HTR-8/SVneo (cell line): Measurements from ENCODE around the gene FSCN2.

ENCODE experiments used
- DNase-seq: peaks from one replicate; pipeline ENCODE4 v3.0.0; 2011; ENCODE audit warnings: low spot score, mixed read lengths; ENCODE audit not compliant: insufficient read length
- FAIRE-seq: peaks from 2 replicates; lab custom pipeline; 2011; peaks lifted over from hg19 to GRCh38; lab: Jason Lieb, UNC

FSCN2 gene

DNA sequence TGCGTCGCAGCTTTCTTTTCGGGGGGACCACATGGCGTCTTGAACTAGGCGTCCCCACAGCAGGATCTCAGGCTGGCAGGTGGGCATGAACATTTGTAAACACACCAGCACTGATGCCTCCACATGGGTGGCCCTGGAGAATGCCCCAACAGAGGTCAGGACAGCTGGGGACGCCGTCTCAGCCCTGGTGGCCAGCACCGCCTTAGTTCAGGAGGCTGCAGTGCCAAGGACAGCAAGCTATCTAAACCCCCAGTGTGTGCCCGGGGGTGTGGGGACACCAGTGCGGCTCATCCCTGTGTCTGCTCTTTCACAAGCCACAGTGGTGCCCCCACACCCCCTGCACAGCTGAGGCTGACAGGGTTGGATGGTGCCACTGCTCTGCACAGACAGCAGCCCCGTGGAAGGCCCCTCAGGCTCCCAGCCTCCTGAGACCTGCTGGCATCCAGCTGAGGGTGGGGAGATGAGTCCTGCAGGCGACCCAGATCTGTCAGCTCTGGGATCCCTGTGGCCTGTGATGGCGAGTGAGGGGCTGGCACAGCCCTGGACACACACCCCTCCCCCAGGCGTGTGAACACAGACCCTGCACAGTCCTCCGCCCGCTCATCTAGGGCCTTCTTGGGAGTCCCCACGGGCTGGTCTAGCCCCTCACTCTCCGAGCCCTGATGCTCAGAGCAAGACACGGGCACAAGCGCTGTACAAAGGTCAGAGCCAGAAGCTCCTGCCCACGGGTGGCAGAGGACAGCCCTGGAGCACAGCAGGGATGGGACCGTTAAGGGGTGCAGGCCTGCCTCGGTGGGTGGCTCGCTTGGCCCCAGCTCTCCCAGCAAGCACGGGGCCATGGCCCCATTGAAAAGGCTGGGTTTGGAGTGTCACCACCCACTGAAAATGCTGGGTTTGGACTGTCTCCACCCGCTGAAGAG, 10.7 kb downstream of the FSCN2 start:
- FAIRE-seq (no peak), DNase-seq (no peak)

DNA sequence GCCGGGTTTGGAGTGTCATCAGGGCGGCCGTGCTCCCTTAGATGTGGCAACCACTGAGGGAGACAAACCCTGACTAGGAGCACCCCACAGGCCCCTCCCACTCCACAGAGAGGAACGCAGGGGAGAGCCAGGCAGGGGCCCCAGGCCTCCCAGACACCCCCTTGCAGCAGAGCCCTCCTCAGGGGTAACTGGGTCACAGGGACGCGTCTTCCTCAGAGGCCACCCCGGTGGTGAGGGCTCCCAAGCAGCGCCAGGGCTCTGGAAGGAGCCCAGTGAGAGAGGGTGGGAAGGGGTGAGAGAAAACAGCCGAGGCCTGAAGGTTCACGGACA, 11.4 kb downstream of the FSCN2 start:
- FAIRE-seq (no peak), DNase-seq (no peak)

DNA sequence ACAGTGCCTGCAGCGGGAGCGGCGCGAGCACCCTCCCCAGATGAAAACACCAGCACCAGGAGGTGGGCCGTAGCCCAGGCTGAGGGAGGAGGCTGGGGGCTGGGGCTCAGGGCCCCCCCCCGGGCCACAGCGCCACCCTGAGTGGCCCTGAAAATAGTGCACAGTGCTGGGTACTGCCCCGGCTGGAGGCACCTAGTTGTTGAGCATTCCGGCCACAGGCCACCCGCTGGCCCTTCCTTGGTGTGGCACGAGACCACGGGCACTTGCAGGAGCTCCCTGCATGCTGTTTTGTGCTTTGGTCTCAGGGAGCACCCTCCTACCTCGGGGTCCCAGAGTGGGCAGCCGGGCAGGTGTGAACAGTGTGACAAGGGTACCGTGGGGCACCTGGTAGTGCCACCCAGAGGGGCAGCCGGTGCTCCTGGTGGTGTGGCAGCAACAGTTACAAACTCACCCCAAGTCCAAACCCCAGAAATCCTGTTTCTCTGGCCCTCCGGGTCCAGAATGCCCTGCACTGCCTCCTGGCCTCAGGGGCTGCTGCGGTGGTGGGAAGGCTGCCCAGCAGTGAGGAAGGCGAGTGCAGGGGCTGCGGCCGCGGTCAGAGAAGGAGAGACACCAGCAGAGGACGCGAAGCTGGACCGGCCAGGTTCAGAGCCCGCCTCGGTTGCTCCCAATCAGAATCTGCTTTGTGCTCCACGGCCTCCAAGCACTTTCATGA, 11.9 kb downstream of the FSCN2 start:
- DNase-seq = no peak
- no peak for FAIRE-seq

DNA sequence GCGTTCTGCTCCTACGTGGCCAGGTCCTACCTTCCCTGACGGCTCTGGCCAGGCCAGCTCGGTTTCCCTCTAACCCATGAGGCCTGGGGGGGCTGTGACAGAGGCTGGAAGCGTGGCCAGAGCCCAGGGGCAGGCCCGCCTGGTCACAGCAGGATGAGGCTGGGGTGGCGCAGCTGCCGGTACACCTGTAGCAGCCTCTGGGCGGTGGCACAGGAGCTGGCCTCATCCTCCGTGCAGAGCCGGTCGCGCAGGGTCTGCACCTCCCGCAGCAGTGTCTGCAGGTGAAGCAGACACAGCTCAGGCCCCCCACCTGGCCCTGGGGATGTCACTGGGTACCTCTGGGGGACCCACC, 12.5 kb downstream of the FSCN2 start:
- DNase-seq = no peak
- FAIRE-seq = no peak

DNA sequence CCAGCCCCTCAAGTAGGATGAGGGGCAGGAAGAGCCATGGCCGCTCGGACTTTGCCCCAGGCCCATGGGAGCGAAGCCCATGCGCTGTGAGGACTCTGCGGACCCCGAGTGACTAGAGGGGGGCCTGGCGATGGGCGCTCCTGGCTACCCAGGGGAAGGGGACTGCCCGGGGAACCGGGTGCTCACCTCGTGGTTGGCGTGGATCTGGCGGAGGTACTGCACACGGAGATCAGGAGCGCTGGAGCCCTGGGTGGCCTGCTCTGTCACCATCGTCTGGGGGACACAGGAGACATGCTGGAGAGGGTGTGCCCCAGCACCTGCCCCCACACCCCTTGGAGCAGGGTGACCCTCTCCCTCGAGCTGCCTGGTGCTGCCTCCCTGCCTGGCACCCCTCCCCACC, 12.9 kb downstream of the FSCN2 start:
- DNase-seq = no peak
- FAIRE-seq = no peak

DNA sequence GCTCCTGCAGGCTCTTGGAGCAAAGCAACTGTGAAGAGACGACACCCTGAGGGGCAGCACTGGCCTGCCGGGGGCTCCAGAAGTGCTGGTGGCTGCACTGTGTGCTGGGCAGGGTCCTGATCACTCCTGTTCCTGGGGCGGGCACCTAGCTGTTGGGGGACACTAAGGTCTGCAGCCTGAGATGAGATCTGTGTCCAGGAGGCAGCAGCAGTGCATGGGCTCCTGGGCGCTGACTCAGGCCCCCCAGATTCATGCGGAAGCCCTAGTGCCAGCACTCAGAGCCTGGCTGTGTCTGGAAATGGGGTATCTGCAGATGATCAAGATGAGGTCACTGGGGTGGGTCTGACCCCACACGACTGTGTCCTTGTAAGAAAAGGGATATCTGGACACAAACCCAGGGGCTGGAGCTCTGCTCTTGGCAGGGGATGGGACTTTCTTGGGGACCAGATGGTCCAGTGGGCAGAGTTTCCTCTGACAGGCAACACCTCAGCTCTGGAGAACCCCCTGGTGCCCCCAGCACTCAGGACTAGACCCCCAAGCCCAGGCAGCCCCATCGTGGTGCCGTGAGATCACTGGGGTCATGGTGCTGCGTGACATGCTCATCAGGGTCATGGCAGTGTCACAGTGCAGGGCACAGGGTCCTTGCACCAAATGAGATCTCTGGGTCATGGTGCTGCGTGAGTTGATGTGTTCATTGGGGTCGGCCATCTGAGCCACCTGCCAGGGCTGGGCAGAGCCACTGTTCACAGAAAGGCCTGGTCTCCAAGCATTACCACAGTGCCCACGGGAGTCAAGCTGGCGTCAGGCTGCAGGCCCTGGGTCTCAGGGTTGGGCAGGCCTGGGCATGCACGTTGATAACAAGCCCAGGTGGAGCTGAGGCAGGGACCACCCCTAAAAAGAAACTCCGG, 14.5 kb downstream of the FSCN2 start:
- DNase-seq = no peak
- no peak for FAIRE-seq

DNA sequence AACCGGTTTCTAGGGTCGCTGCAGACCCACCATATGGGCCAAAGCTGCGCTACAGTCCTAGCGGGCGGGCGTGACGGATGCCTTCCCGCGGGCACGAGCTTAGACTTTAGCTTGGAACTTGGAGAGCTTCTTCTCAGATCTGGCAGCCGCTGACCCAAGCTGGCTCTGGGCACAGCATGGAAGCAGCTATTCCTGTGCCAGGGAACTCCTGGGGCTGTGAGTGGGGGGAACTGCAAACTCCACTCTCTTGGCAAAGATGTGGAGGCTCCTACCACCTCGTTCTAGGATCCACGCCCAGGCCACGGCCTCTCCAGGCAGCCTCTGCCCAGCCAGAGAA, 15.1 kb downstream of the FSCN2 start:
- FAIRE-seq = no peak
- no peak for DNase-seq

DNA sequence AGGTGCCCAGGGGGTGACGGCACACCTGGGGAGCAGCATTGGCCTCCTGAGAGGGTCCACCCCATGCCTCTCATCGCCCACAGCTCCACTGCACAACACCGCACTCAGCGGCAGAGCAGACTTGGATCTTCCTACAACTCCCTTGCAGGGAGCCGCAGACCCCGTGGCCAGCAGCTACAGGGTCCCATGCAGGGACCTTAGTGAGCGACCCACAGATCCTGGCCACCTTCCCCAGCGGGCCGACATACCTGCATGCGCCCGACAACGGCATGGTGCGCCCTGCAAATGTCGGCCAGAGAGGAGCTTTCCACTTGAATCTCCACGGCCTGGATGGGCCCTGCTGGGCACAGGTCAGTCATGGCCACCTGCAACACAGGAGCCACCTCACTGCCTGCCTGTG, 15.6 kb downstream of the FSCN2 start:
- no peak for DNase-seq

DNA sequence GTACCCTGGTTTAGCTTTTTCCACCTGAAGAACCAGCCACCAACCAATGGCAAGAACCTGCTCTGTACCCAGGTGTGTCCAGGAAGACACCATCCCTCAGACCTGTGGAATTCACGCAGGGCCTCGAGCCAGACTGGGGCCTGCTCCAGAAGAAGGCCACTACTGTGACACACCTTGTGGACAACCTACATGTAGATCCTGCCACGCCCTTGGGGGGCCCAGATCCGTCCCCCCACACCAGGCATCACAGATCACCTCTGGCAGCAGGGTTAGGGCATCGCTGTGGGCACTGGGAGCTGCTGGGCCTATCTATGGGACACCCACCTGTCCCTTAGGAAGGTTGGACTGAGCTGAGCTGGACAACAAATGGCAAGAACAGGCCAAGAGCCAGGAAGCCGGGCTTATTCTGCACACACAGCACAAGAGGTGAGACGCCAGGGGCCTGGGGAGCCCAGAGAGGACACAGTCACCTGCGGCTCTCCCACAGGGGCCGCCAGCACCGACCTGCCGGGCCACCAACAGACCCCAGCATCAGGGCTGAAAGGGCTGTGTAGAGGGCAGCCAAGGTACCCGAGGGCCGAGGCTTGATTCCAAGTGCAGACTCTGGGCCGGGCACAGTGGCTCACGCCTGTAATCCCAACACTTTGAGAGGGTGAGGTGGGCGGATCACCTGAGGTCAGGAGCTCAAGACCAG, 16.3 kb downstream of the FSCN2 start:
- DNase-seq (no peak), FAIRE-seq (no peak)

More for the DNA sequence above, 15.6 kb downstream of the FSCN2 start:
- FAIRE-seq = no peak

DNA sequence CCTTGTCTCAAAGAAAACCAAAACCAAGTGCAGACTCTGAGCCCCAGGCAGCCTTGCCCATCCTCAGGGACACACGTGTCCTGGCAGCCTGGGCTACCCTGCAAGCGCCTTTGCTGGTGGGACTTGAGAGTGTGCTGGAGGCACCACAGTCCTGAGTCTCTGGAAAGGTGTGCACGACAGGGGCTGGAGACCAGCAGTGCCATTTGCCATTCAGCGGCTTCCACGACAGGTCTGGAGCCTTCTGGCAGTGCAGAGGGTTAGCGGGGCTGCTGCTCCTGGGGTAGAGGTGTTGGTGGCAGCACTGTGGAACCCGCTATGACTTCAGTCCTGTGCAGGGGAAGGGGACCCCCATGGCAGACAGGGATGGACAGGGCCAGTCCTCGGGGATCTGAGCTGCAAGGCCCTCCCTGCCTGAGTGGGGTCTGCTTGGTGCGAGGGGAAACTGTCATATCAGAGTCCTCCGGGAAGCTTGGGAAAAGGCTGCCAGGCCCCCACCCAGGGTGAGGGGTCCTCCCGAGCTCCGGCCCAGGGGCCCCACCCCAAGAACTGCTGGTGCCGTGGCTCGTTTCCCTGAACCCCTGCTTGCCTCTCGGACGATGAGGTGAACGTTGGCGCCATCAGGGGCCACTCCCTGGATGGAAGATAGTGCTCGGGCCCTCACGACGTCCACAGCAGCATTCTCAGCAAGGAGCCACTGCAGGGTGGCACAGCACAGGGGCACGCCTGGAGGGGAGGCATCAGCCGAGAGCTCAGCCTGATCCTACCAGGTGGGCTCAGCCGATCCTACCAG, 17.2 kb downstream of the FSCN2 start:
- no peak for FAIRE-seq

DNA sequence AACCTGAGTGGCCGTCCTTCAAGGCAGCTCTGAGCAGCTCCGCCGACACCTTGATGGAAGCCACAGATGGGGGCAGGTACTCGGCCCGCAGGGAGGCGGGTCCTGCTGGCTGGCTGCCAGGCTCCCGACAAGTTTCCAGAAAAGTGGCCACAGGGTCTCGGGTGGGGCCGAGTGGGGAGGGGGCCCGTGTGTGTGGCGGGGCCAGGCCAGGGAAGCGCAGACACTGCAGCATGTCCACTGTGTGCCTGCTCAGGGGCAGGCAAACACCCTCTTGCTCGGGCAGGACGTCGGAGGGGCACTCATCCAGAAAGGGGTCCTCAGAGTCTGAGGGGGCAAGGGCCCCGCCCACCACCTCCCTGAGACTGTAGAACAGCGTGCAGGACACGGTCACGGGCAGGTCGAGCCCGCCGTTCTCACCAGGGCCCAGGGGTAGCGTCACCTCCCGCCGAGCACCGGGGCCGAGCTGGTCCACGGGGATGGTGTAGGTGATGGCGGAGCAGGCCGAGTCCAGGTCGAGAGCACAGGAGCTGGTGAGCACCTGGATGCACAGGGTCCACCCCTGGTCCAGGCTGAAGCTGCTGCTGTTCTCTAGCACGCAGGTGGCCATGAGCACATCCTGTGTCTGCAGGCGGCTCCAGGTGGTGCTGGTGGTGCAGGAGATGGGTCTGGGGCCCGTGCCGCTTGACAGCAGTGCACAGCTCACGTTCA, 18.9 kb downstream of the FSCN2 start:
- DNase-seq (no peak), FAIRE-seq (no peak)

More for the DNA sequence above, 17.2 kb downstream of the FSCN2 start:
- no peak for DNase-seq

DNA sequence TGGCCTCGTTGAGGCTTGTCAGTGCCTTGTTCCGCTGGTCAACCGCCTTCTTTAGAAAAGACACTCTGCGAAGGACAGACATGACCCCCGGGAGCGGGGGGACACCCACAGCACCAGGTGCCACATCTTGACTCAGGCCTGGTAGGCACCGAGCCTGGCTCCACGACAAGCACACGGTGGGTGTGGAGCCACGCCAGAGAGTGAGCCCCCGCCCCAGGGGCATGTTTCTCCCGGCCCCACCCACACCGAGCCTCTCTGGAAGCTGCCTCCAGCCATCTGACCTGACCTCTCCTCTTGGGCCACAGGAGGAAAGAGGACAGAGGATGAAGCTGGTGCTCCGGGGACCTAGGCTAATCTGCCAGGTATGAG, 19.4 kb downstream of the FSCN2 start:
- FAIRE-seq = no peak
- no peak for DNase-seq

DNA sequence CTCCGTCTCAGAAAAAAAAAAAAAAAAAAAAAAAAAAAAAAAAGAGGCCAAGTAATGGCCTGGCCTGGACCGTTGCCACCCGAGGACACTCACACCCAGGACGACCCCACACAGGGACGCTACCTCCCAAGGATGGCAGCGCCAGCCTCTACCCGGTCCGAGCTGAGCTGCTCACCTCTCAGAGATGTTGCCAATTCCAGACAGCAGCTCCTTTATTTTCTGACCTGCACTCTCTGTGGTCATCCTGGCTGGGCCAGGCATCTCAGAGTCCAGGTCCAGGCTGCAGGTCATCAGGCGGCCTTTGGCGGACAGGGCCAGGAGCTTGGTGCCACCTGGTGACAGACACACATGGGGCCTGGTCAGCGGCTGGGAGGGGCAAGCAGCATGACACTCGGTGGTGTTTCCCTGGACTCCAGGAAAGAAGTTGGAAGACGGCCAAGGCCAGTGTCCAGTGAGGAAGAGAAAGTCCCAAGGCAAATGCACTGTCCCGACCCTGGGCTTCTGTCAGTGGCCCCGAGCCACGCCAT, 20.9 kb downstream of the FSCN2 start:
- DNase-seq (no peak), FAIRE-seq (no peak)

DNA sequence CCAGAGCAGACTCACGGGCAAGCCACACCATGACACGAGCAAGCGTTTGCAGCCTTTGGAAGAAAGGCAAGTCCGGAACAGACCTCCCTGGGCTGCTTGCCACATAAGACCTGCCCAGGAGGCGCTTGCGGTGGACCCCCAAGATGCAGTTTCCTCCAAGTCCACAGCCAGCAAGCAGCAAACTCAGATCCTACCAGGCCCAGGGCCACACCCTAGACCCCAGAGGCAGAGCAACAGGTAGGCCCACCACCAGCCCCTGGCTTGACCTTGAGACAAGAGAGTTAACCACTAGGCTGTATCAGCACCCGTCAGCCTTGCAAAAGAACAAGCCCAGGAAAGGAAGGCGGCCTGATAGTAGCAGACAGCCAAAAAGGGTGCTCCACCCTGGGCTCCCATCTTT, 21.6 kb downstream of the FSCN2 start:
- DNase-seq (no peak), FAIRE-seq (no peak)

DNA sequence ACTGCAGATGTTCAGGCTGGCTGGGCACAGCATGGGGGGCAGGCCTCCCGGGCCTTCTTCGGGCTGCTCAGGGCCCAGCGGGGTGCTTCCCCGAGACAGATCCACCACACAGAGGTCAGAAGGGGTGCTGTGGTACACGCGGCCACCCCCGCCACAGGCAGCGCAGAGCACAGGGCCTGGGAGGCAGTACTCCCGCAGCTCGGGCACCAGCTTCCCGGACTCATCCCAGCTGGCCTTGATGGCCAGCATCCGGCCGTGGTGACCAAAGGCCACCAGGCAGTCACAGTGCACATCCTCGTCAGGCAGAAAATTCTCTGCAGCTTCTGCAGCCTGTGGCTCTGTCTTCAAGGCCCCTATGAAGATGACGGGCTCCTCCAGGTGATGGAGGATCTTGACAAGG, 22.1 kb downstream of the FSCN2 start:
- no peak for FAIRE-seq
- DNase-seq = no peak

DNA sequence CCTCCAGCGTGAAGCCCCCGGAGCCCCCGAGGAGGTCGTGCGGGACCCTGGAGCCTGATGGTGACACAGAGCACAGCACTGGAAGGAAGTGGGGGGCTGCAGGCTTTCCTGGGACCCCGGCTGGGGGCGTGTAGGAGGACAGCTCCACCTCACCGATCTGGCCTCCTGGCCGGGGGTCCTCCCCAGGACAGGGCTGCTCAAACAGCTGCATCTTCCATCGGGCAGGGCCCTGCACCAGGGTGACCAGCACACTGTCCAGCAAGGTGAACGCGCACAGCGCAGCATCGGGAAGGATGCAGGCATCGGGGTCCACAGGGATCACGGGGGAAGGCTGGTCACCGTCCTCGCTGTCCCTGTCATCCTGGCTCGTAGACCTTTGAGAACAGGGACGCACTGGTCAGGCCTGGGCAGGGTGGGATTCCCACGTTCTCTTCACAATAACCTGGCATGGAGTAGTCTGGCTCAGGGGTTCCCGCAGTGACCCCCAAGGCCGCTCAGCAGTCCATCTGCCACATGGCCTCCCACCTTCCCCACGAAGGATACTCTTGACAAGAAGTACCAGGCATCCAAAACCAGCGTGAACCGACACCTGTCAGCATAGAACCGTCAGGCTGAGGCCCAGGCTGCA, 22.8 kb downstream of the FSCN2 start:
- FAIRE-seq (no peak), DNase-seq (no peak)

DNA sequence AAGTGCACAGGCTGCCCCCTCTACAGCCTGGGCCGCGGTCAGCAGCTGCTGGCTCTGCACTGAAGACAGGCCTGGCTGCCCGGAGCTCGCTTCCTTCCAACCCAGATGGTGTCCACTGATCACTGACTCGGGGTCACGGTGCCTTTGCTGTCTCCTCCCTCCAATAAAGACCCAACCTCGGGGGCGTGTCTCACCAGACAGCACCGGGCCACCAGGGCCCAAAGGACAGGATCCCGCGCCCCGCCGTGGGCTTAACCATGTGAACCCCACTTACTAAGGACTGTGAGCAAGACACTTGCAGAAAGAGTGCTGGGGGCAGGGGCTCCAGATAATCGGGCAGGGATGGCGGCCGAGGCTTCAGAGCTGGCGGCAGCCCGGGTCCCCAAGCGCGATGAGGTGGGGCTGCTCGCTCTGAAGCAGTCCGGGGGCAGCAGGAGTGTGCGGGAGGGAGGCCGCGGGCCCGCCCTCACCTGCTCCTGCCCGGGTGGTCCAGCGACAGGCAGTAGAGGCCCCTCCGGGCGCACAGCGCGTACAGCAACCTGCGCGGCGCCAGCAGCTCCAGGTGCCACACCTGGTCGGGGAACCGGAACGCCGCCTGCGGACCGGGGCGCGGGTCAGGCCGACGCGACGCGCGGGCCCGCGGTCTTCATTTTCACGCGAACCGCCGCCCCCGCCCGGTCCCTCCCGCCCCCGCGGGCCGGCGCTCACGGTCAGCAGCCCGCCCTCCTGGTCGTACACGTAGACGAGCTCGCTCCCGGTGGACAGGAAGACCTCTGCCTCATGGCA, 23.5 kb downstream of the FSCN2 start:
- FAIRE-seq (no peak), DNase-seq (no peak)
